Esophagus (tissue), 2 donors: Measurements from ENCODE around the gene GP9. TPM values are rescaled to one million over a fixed set of nuclear protein-coding genes. Genes with fewer than 3 reads are reported as not detected.
"Not testable (repeated sequence)": the region's sequence is repeated elsewhere in the genome, so short reads cannot be mapped to it uniquely, and the experiment has no call there.

Experiments
- H3K27ac ChIP-seq, 2 donors: one replicate each; pipeline ENCODE4 v1.5.1; 2013; ENCODE audit warnings: low read depth in 2 of 2, mild to moderate bottlenecking in 2 of 2, inconsistent platforms in 1 of 2, low read length in 1 of 2, moderate library complexity in 1 of 2
- H3K27me3 ChIP-seq, 2 donors: one replicate each; pipeline ENCODE4 v1.6.1; 2013; ENCODE audit warnings: low read length in 2 of 2, control low read depth in 1 of 2, mild to moderate bottlenecking in 1 of 2; ENCODE audit not compliant: insufficient read depth in 2 of 2, control insufficient read depth in 1 of 2
- H3K36me3 ChIP-seq, 2 donors: one replicate each; pipeline ENCODE4 v1.6.1; 2013; ENCODE audit warnings: low read length in 1 of 2; ENCODE audit not compliant: control insufficient read depth in 2 of 2, insufficient read depth in 2 of 2
- H3K4me1 ChIP-seq, 2 donors: one replicate each; pipeline ENCODE4 v1.6.1; 2013; ENCODE audit warnings: low read length in 1 of 2; ENCODE audit not compliant: control insufficient read depth in 2 of 2, insufficient read depth in 2 of 2
- H3K4me3 ChIP-seq, 2 donors: one replicate each; pipeline ENCODE4 v1.5.1; 2013; ENCODE audit warnings: low read length in 2 of 2, mild to moderate bottlenecking in 2 of 2, low read depth in 1 of 2, moderate library complexity in 1 of 2
- H3K9me3 ChIP-seq, 2 donors: one replicate each; pipeline ENCODE4 v1.6.1; 2013; ENCODE audit warnings: mild to moderate bottlenecking in 2 of 2, low read depth in 1 of 2, low read length in 1 of 2, moderate library complexity in 1 of 2; ENCODE audit not compliant: control insufficient read depth in 2 of 2, insufficient read depth in 1 of 2
- WGBS, 2 donors: extraction: QIAGEN DNeasy Blood & Tissue Kit; methylation state at CpG; one replicate each; pipeline ENCODE4 v1.1.7; 2013; 5-methylcytosine and 5-hydroxymethylcytosine counted together
- polyA plus RNA-seq, 2 donors: library from polyadenylated mRNA; stranded (reverse); fragments of 200-250 nt; gene quantifications; one replicate each; pipeline ENCODE4 v1.2.3, GENCODE V29; 2013
- donor health status: healthy with polysubstance abuse.
- donor health status: Bipolar disorder and iron deficiency.

GP9 gene
- polyA plus RNA-seq, 2 donors, result not detected

DNA sequence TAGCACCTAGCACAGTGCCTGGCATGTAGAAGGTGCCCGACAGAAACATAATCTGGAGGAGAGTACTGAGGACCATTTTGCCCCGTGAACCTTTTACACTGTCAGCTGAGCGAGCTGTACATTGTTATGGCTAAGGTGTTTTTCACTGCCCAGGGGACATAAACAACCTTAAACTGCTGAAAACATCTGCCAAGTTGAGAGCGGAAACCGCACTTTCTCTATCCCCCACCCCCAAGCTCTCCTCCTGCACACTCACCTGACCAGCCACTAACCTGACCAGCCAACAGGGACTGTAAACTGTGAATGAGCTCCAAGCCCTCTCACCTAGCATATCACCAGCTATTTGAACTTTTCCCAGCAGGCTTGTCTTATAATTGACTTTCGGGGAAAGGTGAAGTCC is 43.5 kb downstream of the GP9 start:
- 92 to 97% methylated on average over 6 of the region's 6 CpGs for WGBS, 2 donors

GRCh38 chr3:129104498-129105079 is 44.0 kb downstream of the GP9 start:
- Histone ChIP-seq H3K27ac (no peak overlapping the region), H3K4me1 (no peaks in the 10 kb centered on the region), H3K36me3 (peaks cover 0 to 6% of the 10 kb centered on the region in 2 donors), H3K9me3 (no peaks in the 10 kb centered on the region), H3K4me3 (no peak overlapping the region), H3K27me3 (no peaks in the 10 kb centered on the region)
- WGBS, 2 donors, result 93% methylated on average over 6 of the region's 6 CpGs

More for the DNA sequence above, 43.5 kb downstream of the GP9 start:
- no peaks in the 10 kb centered on the region for H3K4me1 ChIP-seq
- no peak overlapping the region for H3K4me3 ChIP-seq
- H3K27ac ChIP-seq, result no peak overlapping the region
- H3K36me3 ChIP-seq, result peaks cover 0 to 6% of the 10 kb centered on the region in 2 donors
- no peaks in the 10 kb centered on the region for H3K27me3 ChIP-seq
- no peaks in the 10 kb centered on the region for H3K9me3 ChIP-seq

DNA sequence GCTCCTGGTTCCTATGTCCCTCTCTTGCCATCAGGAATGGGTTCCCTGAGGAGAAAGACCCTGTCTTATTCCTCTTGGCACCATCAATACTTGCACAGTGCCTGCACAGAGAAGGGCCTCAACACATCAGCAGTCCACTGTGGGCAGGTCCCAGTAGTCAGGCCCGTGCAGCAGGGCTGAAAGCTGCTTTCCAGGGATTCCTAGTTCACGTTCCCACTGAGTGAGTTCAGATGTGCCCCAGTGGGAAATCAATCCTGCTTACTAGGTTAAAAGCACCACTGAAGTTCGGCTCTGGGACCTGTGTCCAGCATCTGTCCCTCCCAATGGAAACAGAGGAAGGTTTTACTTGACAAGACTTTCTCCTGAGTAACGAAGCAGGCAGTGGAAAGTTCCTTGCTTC is 45.3 kb downstream of the GP9 start:
- Histone ChIP-seq H3K36me3 (peaks cover 0 to 6% of the 10 kb centered on the region in 2 donors), H3K9me3 (no peaks in the 10 kb centered on the region), H3K27ac (no peak overlapping the region), H3K27me3 (no peaks in the 10 kb centered on the region), H3K4me3 (no peak overlapping the region), H3K4me1 (no peaks in the 10 kb centered on the region)
- 83 to 84% methylated on average over 4 of the region's 4 CpGs for WGBS, 2 donors

DNA sequence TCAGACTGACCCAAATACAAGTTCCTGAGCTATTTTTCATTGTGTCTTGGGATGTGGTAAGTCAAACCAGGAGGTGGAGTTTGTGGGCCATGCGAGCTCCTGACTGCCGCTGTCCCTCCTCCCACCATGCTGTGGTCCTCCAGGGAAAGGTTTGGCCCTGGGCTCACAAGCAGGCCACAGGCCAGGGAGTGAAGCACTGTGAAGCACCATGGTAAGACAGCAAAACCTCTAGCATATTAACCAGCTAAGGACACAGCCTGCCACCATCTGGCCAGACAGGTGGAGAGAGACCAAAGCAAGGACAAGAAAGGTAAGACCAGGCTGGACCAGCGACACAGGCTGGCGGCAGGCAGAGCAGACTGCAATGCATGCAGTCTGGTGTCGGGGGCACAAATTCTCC is 45.7 kb downstream of the GP9 start:
- Histone ChIP-seq H3K4me3 (no peak overlapping the region), H3K4me1 (no peaks in the 10 kb centered on the region), H3K9me3 (no peaks in the 10 kb centered on the region), H3K36me3 (peaks cover 0 to 6% of the 10 kb centered on the region in 2 donors), H3K27ac (no peak overlapping the region), H3K27me3 (no peaks in the 10 kb centered on the region)
- WGBS, 2 donors, result 87 to 90% methylated on average over 5 of the region's 5 CpGs

- Histone ChIP-seq H3K4me1 (no peaks in the 10 kb centered on the region), H3K9me3 (no peaks in the 10 kb centered on the region), H3K4me3 (no peak overlapping the region), H3K36me3 (peaks cover 0 to 6% of the 10 kb centered on the region in 2 donors), H3K27ac (no peak overlapping the region), H3K27me3 (no peaks in the 10 kb centered on the region)
- WGBS, 2 donors, result 64 to 76% methylated on average over 19 of the region's 19 CpGs
These were observed 46.4 kb downstream of the GP9 start for GRCh38 chr3:129106866-129107565.

GRCh38 chr3:129107793-129108192 is 47.2 kb downstream of the GP9 start:
- Histone ChIP-seq H3K36me3 (peaks cover 0 to 8% of the 10 kb centered on the region in 2 donors), H3K27ac (no peak overlapping the region)
- WGBS, 2 donors, result 85 to 93% methylated on average over 8 of the region's 8 CpGs

DNA sequence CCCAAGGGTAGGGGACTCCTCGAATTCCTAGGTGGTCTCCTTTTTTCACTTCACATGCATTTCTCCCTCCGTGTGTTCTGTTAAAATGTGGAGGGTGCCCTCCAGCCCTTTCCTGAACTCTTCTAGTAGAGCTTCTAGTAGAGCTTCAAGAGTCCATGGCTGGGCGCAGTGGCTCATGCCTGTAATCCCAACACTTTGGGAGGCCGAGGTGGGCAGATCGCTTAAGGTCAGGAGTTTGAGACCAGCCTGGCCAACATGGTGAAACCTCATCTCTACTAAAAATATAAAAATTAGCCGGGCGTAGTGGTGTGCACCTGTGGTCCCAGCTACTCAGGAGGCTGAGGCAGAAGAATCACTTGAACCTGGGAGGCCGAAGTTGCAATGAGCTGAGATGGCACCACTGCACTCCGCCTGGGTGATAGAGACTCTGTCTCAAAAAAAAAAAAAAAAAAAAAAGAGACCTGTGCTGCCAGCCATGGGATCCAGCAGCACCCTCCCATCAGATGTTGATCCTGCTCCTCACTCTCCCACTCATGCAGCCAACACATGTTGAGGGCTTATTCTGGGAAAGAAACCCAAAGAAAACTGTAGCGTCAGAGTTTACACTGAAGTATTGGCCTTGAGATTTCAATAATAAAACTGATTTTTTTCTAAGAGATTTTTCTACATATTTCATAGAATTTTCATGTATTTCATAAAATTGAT is 50.6 kb downstream of the GP9 start:
- 95 to 96% methylated on average over 10 of the region's 10 CpGs for WGBS, 2 donors
- H3K27ac ChIP-seq, H3K27me3 ChIP-seq, H3K36me3 ChIP-seq, H3K4me3 ChIP-seq, H3K9me3 ChIP-seq, H3K4me1 ChIP-seq: not testable (repeated sequence)

More at GRCh38 chr3:129107793-129108192, 47.2 kb downstream of the GP9 start:
- Histone ChIP-seq H3K9me3 (no peaks in the 10 kb centered on the region), H3K4me1 (no peaks in the 10 kb centered on the region), H3K4me3 (no peak overlapping the region), H3K27me3 (no peaks in the 10 kb centered on the region)

Other genes starting within 250 kb of the GP9 start
- gene ACAD9, start 181.2 kb upstream of the GP9 start, polyA plus RNA-seq, result 10 to 100 TPM; 25.6 to 30.8 TPM
- gene CFAP92, start 66.7 kb upstream of the GP9 start, polyA plus RNA-seq, result under 1 TPM; 0.59 to 0.66 TPM
- 1 to 10 TPM in 1 of 2 donors, under 1 TPM in 1; 0.96 to 1.0 TPM for gene EFCC1, start 59.5 kb upstream of the GP9 start, polyA plus RNA-seq
- 1 to 10 TPM; 3.6 to 6.5 TPM for gene RAB43, start 61.0 kb downstream of the GP9 start, polyA plus RNA-seq
- 10 to 100 TPM; 14.9 to 22.1 TPM for gene ISY1, start 100.3 kb downstream of the GP9 start, polyA plus RNA-seq
- 100 to 1,000 TPM; 287 to 351 TPM for gene CNBP, start 123.1 kb downstream of the GP9 start, polyA plus RNA-seq
- gene COPG1, start 188.8 kb downstream of the GP9 start, polyA plus RNA-seq, result 10 to 100 TPM; 75.6 TPM
- gene HMCES, start 218.1 kb downstream of the GP9 start, polyA plus RNA-seq, result 10 to 100 TPM; 26.3 to 31.3 TPM